Stimulated activated CD4-positive, alpha-beta T cell treated with anti-CD3 and anti-CD28 coated beads, Interleukin-15, amount 100 ng/mL, for 48 hours (primary cell): ENCODE measurements around the gene FSTL5.

Source experiments
- DNase-seq, 2 donors: peaks; one replicate each; pipeline ENCODE4 v3.0.0-alpha.2; 2020; ENCODE audit warnings: low read depth in 2 of 2

FSTL5 gene

DNA sequence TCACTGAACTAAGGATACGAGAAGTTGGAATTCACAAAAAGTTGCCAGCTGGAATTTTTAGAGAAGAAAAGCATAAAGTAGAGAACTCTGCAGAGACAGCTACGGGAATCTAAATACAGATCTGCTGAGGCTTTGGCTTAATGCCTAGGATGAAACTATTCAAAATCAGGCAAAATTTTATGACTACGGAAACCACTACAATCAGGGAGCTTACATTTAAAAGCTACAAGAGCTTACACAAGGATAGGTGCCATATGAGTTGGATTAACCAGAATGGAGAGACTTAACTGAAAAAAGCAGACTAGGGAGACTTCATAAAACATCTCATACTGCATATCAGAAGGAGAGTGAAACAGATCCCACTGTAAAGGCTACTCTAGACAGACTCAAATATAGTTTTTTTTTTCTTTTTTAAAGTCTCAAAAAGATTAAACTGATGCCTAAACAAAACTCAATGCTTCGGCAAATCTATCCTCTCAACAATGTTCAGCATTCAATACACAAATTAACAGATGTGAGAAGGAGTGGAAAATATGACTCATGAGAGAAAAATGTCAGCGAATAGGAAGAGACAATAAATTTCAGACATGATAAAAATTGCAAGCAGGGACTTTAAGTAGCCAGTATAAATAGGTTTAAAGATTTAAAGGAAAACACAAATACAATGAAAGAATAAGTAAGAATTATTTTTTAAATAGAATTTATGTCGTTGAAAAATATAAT, 586.1 kb downstream of the FSTL5 start:
- no peak for DNase-seq

DNA sequence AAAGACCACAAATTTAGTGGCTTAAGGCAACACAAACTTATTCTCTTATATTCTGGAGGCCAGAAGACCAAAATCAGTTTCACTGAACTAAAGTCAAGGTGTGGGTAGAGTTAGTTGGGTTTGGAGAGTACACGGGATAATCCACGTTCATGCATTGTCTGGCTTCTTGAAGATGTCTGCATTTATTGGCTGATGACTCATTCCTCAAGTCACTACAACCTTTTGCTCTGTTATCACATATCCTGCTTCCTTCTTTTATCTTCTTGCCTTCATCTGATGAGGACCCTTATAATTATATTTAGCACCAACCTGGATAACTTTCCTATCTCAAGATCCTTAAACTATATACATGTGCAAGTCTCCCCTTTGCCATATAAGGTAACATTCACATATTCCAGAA, 590.0 kb downstream of the FSTL5 start:
- DNase-seq: no peak

DNA sequence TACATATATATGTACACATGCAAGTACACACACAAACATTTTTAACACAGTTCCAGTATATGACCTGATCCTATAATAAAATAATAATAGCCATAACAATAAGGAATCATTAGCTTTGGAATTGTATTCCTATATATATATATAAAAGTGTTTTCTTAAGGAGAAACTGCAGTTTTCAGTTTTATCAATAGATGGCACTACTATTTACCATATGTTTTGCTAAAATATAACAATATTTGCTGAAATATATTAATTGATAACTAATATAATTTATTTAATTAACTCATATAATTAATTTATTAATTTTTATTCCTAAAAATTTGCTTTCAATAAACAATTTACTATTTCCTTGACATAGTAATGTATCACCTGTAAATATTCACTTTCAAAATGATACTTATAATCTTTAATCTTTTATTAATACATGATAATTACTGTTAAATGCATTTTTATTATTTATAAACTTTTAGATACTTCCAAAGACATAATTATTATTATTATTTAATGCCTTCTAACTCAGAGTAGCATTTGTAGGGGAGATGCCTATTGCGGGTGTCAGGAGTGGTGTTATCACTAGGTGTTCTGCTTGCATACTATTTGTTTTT, 599.5 kb downstream of the FSTL5 start:
- no peak for DNase-seq

DNA sequence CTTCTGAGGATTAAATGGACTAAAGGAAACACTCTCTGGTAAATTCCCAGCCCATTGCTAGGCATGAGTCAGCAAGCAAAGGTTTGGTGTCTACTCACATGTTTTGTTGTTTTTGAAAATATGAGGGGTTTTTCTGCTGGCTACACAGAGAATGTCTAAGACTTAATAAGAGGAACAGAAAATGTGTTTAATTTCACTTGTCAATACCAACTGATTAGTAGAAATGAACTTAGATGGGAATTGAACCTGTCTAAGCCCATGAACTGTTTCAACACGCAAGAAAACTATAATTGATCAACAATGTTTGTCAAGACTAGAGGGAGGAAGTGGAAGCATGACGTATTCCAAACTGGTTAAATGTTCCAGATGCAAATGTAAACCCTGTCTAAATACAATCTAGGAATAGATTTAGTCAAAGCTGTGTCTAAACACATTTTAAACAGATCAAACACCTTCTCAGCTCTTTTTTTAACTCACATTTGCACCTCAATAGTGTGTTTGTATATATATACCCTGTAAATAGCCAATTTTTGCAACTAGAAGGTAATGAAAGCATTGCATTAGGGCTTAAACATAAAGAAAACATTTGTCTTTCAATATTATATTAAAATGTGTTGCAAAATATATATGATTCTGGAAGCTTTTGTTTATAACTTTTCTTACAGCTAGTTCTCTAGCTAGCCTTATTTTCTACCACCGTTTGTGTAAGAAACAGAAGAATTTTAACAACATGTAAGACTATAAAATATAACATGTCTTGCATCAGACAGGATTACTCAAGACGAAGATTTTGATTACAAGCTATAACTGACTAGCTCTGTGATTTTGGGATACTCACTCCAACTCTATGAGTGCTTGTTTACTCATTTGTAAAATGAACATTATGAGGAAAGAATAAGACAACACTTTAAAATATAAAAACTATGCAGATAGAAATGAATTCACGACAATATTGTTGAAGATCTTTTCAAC, 607.8 kb downstream of the FSTL5 start:
- no peak for DNase-seq

DNA sequence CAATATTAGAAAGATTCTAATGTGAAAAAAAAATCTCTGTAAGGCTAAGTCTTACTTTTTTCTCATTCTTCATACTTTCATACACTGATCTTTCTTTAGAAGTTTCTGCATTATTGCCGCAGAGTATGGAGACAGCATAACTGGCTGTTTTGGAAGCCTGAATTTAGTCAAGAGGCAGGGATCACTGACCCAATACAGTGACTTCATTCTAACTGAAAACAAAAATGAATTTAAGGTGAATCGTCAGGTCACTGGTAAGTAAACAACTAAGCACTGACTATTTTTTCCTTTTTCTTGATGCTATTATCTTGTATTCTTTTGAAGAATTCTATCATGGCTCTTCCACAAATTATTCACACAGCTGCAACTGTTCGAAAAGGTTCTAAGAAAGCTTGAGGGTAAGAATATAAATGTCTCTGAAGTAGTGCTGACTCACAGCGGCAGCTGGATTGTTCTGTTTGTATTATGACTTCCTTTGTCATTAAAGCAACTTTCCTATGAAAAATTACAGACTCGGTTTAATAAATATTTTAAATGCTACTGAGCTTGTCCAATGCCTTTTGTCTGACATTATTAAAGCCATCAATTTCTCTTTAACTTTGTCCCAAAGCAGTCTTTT, 609.3 kb downstream of the FSTL5 start:
- no peak for DNase-seq

DNA sequence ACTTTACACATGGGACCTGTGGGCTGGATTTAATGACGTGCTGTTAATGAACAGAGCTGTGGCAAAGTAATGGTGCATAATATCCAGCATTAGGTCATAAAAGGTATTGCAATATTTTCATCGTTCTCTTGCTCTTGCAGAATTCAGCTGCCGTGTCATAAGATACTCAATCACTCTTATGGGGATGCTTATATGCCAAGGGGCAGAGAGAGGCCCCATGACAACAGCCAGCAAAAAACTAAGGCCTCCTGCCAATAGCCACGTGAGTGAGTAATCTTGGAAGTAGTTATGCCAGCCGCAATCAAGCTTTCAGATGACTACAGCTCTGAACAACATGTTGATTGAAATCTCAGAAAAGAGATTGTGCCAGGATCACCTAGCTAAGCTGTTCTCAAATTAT, 616.9 kb downstream of the FSTL5 start:
- no peak for DNase-seq

DNA sequence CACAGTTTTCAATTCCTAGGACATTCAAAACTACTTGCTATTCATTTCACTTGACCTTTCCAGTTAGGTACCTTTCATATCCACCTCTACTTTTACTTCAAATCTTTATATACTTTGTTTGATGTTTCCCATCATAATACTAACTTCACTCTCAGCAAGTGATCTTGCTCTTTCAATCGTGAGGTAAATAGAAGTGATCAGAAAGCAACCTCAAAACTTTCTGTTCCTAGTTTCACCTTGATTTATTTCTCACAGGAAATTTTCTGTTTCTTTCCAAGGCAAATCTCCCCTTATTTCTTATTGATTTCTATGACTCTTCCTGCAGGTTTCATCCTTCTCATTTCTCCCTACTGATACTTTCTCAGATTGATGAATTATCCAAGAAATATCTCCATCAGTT, 623.5 kb downstream of the FSTL5 start:
- no peak for DNase-seq

DNA sequence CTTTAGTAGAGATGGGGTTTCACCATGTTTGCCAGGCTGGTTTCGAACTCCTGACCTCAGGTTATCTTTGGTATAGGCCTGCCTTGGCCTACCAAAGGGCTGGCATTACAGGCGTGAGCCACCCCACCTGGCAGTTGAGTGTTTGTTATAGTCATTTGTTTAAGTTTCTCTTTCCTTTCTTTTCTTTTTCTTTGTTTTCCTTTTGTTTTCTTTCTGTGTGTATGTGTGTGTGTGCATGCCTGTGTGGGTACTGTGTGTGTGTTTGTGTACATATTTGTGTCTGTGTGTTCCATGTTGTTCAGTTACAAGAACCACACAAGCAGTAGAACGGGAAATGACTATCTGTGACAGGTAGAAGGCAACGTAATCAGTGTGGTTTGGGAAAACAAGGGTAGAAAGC, 624.9 kb downstream of the FSTL5 start:
- no peak for DNase-seq

DNA sequence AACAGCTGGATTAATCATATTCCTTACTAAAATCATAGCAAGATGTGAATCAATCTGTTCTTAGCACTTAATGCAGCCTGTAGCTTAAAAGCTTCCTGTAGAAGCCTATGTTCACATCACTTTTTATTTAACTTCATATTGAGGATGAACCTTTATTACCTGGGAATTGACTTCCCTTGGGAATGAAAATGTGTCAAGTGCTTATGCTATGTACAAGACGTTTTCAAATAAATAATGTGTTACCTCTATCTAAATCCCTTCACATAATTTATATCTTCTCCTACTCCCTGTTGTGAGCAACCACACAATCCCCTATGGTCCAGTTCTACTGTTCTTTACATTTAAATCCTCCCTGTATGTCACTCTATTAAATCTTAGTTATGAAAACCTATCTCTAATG, 633.1 kb downstream of the FSTL5 start:
- no peak for DNase-seq

DNA sequence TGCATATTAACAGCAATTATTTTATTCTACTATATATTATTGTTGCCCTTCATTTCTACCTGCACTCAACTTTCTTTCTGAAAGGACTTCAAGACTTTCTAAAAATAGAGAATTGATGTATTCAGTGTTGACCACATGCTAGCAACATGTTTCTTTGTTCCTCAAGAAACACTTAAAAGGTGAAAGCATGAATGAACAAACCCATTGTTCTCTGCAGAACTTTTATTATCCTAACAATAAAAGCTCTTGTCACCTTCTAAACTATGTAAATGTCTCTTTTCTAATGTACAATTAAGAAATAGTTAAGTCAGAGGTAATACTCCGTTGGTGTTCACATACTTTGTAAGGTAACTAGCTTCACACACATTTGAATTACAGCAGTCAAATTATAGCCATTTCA, 638.7 kb downstream of the FSTL5 start:
- DNase-seq: no peak

DNA sequence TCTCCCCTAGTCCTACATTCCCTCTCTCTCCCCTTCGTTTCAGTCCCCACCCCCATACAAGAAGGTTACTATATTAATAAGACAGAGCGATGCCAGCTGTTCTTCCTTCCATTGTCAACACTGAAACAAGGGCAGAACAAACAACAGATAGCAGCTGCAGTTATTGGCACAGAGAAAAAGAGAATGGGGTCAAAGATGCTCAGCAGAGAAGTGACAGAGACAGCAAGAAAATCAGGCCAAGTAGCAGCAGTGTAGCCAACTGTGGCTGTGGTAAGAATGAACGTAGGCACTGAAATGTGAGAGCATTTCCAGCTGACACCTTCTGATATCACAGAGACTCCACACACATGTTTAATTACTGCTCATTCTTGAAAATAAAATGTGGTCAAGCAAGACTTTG, 641.8 kb downstream of the FSTL5 start:
- no peak for DNase-seq

DNA sequence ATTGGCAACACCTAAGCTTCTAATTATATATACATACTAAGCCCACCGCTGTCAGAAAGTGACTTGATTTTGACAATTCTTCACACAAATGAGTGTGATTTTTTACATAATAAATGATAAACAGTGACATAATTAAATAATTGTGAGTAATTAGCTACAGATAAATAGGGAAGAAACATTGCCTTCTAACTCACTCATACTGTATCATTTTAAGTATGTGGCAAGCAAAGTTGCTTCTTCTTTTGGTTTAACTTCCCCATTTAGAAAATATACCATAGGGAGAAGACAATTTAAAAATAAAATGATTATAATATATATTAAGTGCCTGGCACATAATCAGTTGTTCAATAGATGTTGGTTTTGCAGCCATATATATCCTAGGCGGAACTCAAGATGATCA, 644.2 kb downstream of the FSTL5 start:
- DNase-seq: no peak

DNA sequence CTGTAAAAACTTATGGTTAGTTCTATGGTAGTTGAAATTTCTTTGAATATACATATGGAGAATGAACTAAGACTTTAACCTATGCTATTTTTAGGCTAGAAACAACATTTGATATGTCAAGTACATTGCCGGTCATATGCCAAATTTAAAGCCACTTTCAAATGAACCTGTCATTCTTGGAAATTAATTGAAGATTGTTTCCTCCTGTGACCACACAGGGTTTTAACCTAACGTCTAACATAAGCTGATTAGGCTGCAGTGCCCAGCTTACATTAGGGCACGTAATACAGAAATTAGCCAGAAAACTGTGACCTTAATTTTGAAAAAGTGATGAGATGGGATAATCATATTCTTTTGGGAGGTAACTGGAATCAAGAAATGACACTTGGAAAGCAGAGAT, 645.9 kb downstream of the FSTL5 start:
- DNase-seq: no peak

DNA sequence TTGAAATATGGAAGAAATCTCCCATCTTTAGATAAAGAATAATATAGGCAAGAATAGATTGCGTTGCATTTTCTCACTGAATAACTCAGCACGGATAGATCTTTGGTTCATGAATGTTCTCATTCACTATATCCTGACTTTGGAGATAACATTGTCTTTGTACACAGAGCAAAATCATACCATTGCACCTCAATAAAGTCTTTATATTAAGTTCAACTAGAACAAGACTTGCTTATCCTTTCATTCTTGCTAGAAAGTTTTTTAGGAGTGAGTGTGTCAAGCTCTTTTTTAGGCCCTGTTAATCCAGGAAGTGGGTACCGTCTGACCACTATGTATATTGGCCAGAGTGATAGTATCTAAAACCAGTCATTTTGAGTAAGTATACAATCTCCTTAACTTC, 658.7 kb downstream of the FSTL5 start:
- DNase-seq: no peak

DNA sequence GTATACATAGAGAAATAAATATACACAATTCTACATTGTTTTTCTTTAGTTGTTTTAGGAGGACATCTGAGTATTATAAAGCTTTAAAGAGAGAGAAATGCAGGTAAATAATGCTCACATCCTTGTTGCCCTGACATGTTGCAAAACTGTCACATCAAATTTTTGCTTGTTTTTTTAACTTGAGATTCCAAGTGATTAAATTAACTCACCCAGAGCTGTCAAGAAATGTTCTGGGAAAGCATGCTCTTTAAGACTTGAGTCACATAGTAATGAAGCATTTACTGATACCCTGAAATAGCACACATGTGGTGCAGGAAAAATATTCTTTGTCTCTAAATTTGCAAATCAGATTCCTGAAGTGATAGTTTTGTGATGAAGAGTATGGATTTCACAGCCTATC, 665.6 kb downstream of the FSTL5 start:
- DNase-seq: no peak

DNA sequence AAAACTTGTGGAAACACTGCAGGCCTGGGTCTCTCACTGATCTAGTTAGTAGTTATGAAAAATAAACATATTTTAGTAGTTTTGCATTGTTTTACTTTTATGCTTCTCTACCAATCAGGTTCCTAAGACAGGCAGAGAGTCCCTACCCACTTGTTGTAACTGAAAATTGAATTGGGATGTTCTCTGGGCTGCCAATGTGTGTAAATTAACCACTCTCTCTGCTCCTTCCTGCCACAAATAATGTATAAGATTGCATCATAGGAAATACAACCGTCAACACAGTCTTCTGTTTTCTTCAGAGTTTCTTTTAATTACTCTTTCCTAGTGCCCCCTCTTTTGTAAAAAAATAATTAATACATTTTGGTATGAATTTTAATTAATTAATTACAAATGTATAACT, 677.3 kb downstream of the FSTL5 start:
- DNase-seq: no peak

DNA sequence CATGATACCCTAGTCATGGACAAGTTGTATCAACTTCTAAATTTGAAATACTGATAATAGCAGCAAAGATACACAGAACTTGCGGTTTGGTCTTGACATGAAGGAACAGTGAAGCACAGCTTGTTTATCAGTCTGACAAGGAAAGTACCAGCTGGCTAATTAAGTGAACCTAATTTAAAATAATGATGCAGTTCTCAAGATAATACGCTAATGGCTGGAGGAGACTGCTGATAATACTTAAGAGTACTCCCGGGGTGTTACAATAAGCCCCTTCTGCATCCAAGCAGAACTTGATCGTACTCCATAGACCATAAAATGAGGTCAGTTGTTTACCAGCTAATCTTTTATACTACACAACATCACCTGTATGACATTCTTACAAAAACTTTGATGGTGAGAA, 697.5 kb downstream of the FSTL5 start:
- DNase-seq: no peak

DNA sequence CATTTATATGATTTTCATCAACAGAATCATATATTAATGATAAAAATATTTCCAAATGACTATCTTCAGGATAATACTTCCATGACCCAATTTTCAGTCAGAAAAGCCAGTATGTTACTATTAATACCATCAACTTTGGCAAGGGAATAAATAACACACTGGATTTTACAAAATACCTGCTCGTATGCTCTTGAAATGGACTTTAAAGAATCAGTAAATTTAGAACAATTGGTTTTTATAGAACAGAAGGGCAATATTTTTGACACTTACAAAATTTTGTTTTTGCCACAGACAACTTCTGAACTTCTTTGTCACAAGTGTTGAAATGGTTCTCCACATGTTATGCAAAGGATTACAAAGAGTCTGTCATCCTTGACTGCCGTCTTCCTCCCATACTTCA, 700.4 kb downstream of the FSTL5 start:
- DNase-seq: no peak

DNA sequence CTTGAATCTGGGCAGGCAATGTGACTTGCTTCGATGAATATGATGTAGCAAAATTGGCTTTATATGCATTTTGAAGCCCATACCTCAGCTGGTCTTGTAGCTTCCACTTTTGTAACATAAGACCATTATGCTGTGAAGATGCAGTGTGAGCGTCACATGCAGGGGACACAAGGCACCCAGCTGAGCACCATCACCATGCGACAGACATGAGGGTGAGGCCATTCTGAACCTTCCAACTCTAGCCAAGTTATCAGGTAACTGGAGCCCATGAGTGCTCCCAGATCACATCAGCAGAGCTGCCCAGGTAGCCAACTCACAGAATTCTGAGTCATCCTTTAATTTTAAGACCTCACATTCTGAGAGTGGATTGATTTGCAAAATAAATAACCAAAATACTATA, 705.9 kb downstream of the FSTL5 start:
- no peak for DNase-seq

DNA sequence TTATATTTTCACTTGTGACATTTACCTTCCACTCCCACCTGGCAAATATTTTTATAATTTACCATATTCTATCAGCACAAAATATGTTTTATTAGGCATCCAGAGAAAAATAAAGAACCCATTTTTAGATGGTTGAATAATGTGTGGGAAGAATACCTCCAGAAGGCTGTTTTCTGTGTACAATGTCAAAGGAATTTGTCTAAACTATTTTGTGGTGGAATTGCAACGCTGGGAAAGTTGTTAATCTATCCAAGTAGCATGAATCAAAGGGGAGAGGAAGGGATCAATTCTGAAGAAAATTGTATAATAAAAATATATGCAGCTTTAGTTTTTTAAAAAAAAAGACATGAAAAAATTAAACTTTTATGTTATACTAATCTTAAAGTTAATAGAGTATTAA, 706.5 kb downstream of the FSTL5 start:
- DNase-seq: no peak

DNA sequence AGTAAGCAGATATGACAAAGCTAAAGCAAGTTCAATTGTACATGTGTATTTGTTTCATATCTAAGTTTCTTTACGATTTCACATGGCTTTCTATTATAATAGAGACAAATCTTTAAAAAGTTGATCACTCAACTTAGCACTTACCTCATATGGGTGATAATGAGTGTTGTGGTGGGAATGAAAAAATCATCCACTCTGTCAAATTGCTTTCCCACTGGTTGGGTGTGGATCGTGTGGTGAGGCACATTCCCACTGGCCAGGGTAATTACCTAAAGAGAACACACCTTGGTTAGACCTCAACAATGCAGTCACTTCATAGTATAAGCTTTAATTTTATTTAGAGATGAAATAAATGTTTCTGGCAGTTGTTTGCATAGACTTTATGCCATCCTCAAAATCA, 708.9 kb downstream of the FSTL5 start:
- DNase-seq: no peak

DNA sequence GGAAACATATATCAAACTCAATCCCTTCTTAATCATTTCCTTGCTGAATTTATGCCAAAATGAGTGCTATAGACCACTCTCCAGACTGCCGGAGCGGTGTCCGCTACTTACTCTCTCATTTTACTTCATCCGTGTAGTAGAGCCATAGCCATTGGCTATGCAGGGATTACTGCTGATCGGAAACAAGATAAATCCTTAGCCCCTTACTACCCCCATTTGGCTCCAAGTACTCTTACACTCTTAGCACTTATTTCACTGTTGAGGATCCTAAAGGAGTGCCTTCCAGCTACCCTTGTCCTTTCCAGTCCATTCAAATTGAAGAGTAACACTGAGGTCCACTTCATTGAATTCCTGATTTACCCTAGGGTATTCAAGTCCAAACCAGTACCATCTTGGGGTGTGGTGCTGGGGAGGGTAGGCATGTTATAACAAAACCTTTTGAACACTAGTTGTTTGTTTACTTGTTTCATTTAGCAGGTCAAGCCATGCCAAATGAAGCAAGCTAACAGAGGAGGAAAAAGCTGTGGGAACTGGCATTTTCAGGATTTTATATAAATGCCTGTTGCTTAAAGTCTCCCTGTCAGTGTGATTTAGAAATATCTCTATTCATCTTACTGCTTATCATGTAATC, 715.1 kb downstream of the FSTL5 start:
- DNase-seq: no peak
